Small intestine (tissue), 7 donors: ENCODE data around the gene KCNK7. TPM values are rescaled to one million over a fixed set of nuclear protein-coding genes. Genes with fewer than 3 reads are reported as not detected.
A peak's percentile ranks its signal among the peaks of the same experiment; 100 is the strongest.

ENCODE experiments used
- DNase-seq, 2 donors: peaks; one replicate each; pipeline versions ENCODE4 v3.0.0 to v3.0.0-alpha.2; 2013
- FAIRE-seq: peaks from 2 replicates; lab custom pipeline; 2012; peaks lifted over from hg19 to GRCh38; lab: Jason Lieb, UNC
- H3K27ac ChIP-seq, 3 donors: one replicate each; pipeline ENCODE4 v1.5.1; 2013; ENCODE audit warnings: low read length in 2 of 3, mild to moderate bottlenecking in 2 of 3, control low read depth in 1 of 3, inconsistent platforms in 1 of 3, low read depth in 1 of 3, moderate library complexity in 1 of 3
- H3K27me3 ChIP-seq, 3 donors: one replicate each; pipeline ENCODE4 v1.6.1; 2013; ENCODE audit warnings: low read length in 3 of 3, inconsistent platforms in 1 of 3; ENCODE audit not compliant: control insufficient read depth in 3 of 3, insufficient read depth in 3 of 3
- H3K36me3 ChIP-seq, 3 donors: one replicate each; pipeline ENCODE4 v1.6.1; 2013; ENCODE audit warnings: low read length in 3 of 3, inconsistent platforms in 1 of 3, low read depth in 1 of 3, mild to moderate bottlenecking in 1 of 3, moderate library complexity in 1 of 3; ENCODE audit not compliant: control insufficient read depth in 3 of 3, insufficient read depth in 2 of 3
- H3K4me1 ChIP-seq, 3 donors: one replicate each; pipeline ENCODE4 v1.6.1; 2013; ENCODE audit warnings: low read length in 2 of 3, inconsistent platforms in 1 of 3, low read depth in 1 of 3, mild to moderate bottlenecking in 1 of 3, moderate library complexity in 1 of 3; ENCODE audit not compliant: control insufficient read depth in 3 of 3, insufficient read depth in 2 of 3
- H3K4me3 ChIP-seq, 3 donors: one replicate each; pipeline ENCODE4 v1.5.1; 2013; ENCODE audit warnings: low read length in 3 of 3, control low read depth in 1 of 3, inconsistent platforms in 1 of 3, low read depth in 1 of 3, mild to moderate bottlenecking in 1 of 3, moderate library complexity in 1 of 3
- H3K9me3 ChIP-seq, 2 donors: one replicate each; pipeline ENCODE4 v1.6.1; 2013; ENCODE audit warnings: low read depth in 1 of 2, low read length in 1 of 2; ENCODE audit not compliant: control insufficient read depth in 2 of 2, insufficient read depth in 1 of 2
- WGBS, 3 donors: extraction: QIAGEN DNeasy Blood & Tissue Kit; methylation state at CpG; one replicate each; pipeline ENCODE4 v1.1.7; 2013; 5-methylcytosine and 5-hydroxymethylcytosine counted together
- polyA plus RNA-seq, 4 donors: library from polyadenylated mRNA; stranded (reverse) in 3 of 4; unstranded in 1 of 4; fragments of 200-250 nt in 3 of 4; fragments of 120-200 nt in 1 of 4; gene quantifications; one replicate each; pipeline versions ENCODE4 v1.2.1 to v1.2.3, GENCODE V29; 2013
- donor health status: healthy with polysubstance abuse.
- donor health status: control.
- donor health status: control.
- donor health status: Bipolar disorder and iron deficiency.
- donor health status: healthy.

The KCNK7 gene
- polyA plus RNA-seq, 4 donors = 0.84 to 31.1 (median 0.89) TPM; not detected in 1

- FAIRE-seq = no peak
- H3K27me3 ChIP-seq = peaks cover 0 to 5% (median 0%) of the 10 kb centered on the region in 3 donors
- 86 to 91% (median 89%) methylated on average over 16 of the region's 16 CpGs for WGBS, 3 donors
- no peak overlapping the region for H3K4me3 ChIP-seq
- H3K9me3 ChIP-seq = no peaks in the 10 kb centered on the region
- peaks cover 1 to 76% (median 7%) of the 10 kb centered on the region in 3 donors for H3K36me3 ChIP-seq
- H3K27ac ChIP-seq = no peak overlapping the region
- DNase-seq = no peak
- peaks cover 0 to 2% (median 0%) of the 10 kb centered on the region in 3 donors for H3K4me1 ChIP-seq
These were observed 2.7 kb upstream of the KCNK7 start for GRCh38 chr11:65598258-65598699.

DNA sequence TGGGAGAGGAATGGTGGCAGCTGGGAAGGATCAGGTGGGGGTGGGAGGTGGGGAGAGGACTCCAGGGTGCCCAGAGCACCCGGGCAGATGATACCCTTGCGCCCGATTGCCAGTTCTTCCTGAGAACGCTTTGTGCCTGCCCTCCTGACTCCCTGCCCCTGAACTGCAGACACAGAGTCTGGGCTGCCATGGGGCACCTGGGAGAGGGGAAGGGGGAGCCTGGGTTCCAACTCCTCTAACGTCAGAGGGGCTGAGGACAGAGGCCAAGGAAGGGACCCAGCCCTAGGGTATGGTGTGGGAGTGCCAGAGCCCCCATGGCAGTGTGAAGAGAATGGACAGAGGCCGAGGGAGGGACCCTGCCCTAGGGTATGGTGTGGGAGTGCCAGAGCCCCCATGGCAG lies 920 bp upstream of the KCNK7 start:
- Histone ChIP-seq H3K36me3 (peaks cover 0 to 73% (median 8%) of the 10 kb centered on the region in 3 donors), H3K4me3 (no peak overlapping the region), H3K9me3 (no peaks in the 10 kb centered on the region), H3K27me3 (peaks cover 0 to 13% (median 0%) of the 10 kb centered on the region in 3 donors), H3K4me1 (peaks cover 0 to 13% (median 2%) of the 10 kb centered on the region in 3 donors), H3K27ac (no peak overlapping the region)
- DNase-seq = no peak
- WGBS, 3 donors = 76 to 83% (median 81%) methylated on average over 6 of the region's 6 CpGs
- no peak for FAIRE-seq

GRCh38 chr11:65595131-65595530 lies 469 bp downstream of the KCNK7 start:
- H3K4me1 ChIP-seq = peaks cover 0 to 13% (median 2%) of the 10 kb centered on the region in 3 donors
- H3K4me3 ChIP-seq = no peak overlapping the region
- WGBS, 3 donors = 57 to 73% (median 66%) methylated on average over 1 to 3 of the region's 3 CpGs
- no peak overlapping the region for H3K27ac ChIP-seq
- no peak for DNase-seq
- peaks cover 0 to 72% (median 8%) of the 10 kb centered on the region in 3 donors for H3K36me3 ChIP-seq
- FAIRE-seq = no peak
- peaks cover 0 to 13% (median 0%) of the 10 kb centered on the region in 3 donors for H3K27me3 ChIP-seq
- H3K9me3 ChIP-seq = no peaks in the 10 kb centered on the region

GRCh38 chr11:65593518-65594414 lies 1.8 kb downstream of the KCNK7 start:
- FAIRE-seq = no peak
- Histone ChIP-seq H3K27me3 (peaks cover 0 to 13% (median 0%) of the 10 kb centered on the region in 3 donors), H3K4me3 (no peak overlapping the region), H3K9me3 (no peaks in the 10 kb centered on the region), H3K4me1 (peaks cover 0 to 21% (median 2%) of the 10 kb centered on the region in 3 donors), H3K27ac (no peak overlapping the region), H3K36me3 (peaks cover 0 to 72% (median 12%) of the 10 kb centered on the region in 3 donors)
- WGBS, 3 donors = 86 to 88% (median 87%) methylated on average over 25 to 26 of the region's 26 CpGs
- DNase-seq = no peak

- Histone ChIP-seq H3K9me3 (no peaks in the 10 kb centered on the region), H3K4me3 (no peak overlapping the region), H3K27me3 (peaks cover 0 to 13% (median 0%) of the 10 kb centered on the region in 3 donors), H3K36me3 (peaks cover 0 to 72% (median 7%) of the 10 kb centered on the region in 3 donors), H3K4me1 (peaks cover 0 to 28% (median 2%) of the 10 kb centered on the region in 3 donors), H3K27ac (no peak overlapping the region)
- 60 to 76% (median 71%) methylated on average over 22 of the region's 22 CpGs for WGBS, 3 donors
- DNase-seq (no peak), FAIRE-seq (no peak)
These were observed 2.6 kb downstream of the KCNK7 start for GRCh38 chr11:65592858-65593517.

DNA sequence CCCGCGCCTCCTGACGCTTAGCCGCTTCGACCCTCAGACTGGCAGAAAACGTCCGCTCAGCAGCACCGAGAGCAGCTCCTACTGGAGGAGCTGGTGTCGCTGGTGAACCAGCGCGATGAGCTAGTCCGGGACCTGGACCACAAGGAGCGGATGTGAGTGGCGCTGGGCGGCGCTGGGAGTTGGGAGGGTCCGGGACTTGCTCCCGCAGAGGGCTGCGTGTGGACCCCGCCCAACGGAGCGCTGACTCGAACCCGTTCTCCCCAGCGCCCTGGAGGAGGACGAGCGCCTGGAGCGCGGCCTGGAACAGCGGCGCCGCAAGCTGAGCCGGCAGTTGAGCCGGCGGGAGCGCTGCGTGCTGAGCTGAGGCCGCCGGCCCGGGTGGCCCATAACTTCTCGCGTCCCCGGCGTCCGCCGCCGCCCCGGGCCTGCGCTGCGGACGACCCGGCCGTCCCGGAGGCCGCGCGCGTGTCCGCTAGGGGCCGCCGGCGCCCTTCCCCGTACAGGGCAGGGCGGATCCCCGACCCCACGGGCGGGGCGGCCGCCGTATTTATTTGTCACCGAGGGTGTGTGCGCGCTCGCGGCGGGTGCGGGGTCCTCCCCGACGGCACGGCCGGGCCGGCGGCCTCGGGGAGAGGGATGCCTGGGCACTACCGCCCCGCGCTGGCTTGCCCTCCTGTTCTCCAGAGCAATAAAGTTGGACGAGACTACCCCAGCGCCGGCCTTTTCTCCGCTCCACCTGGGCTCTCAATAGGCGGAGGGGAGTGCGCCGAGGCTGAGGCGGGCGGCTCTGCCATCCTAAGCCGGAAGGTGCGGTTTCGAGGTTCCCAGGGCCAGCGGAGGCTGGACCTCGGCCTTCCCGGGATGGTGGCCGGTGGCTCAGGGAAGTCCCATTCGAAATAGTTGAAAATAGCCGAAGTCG lies 3.4 kb downstream of the KCNK7 start:
- Histone ChIP-seq H3K27me3 (peaks cover 0 to 13% (median 0%) of the 10 kb centered on the region in 3 donors), H3K36me3 (peaks cover 0 to 73% (median 6%) of the 10 kb centered on the region in 3 donors), H3K27ac (peak overlapping the region in 2 of 3 donors; percentile 22 to 68), H3K4me3 (peak overlapping the region in 2 of 3 donors; percentile 7 to 13), H3K4me1 (peaks cover 0 to 33% (median 2%) of the 10 kb centered on the region in 3 donors), H3K9me3 (no peaks in the 10 kb centered on the region)
- DNase-seq = peak; percentile 43 to 75
- no peak for FAIRE-seq
- WGBS, 3 donors = 27 to 39% (median 37%) methylated on average over 71 to 106 of the region's 106 CpGs

- Histone ChIP-seq H3K27ac (peak overlapping the region in 1 of 3 donors; percentile 8), H3K9me3 (no peaks in the 10 kb centered on the region), H3K4me1 (peaks cover 0 to 36% (median 0%) of the 10 kb centered on the region in 3 donors), H3K36me3 (peaks cover 0 to 80% (median 6%) of the 10 kb centered on the region in 3 donors), H3K27me3 (peaks cover 0 to 19% (median 0%) of the 10 kb centered on the region in 3 donors), H3K4me3 (no peak overlapping the region)
- 49 to 60% (median 50%) methylated on average over 8 of the region's 8 CpGs for WGBS, 3 donors
- no peak for DNase-seq
- no peak for FAIRE-seq
These were observed 5.3 kb downstream of the KCNK7 start for GRCh38 chr11:65590240-65590738.
